Measurements from ENCODE around the gene MAGI2. TPM values are rescaled to one million over a fixed set of nuclear protein-coding genes. Genes with fewer than 3 reads are reported as not detected.

MAGI2 gene
- total and polyA plus RNA-seq, 4 donors: 0.37 to 4.1 (median 1.4) TPM

GRCh38 chr7:78601728-78602127 lies 851.7 kb downstream of the MAGI2 start:
- Histone ChIP-seq H3K27ac (ENCODE audit: low read depth in 1 of 2, low read length in 2 of 2) (no peak overlapping the region), H3K4me1 (ENCODE audit: control insufficient read depth in 4 of 4, insufficient read depth in 4 of 4, low read length in 3 of 4) (no peaks in the 10 kb centered on the region)
- no peak for TF ChIP-seq MAX (IDR thresholded peaks at IDR 0.05)
- TF ChIP-seq, protein P1, sequence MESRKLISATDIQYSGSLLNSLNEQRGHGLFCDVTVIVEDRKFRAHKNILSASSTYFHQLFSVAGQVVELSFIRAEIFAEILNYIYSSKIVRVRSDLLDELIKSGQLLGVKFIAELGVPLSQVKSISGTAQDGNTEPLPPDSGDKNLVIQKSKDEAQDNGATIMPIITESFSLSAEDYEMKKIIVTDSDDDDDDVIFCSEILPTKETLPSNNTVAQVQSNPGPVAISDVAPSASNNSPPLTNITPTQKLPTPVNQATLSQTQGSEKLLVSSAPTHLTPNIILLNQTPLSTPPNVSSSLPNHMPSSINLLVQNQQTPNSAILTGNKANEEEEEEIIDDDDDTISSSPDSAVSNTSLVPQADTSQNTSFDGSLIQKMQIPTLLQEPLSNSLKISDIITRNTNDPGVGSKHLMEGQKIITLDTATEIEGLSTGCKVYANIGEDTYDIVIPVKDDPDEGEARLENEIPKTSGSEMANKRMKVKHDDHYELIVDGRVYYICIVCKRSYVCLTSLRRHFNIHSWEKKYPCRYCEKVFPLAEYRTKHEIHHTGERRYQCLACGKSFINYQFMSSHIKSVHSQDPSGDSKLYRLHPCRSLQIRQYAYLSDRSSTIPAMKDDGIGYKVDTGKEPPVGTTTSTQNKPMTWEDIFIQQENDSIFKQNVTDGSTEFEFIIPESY (IDR thresholded peaks at IDR 0.05): no peak
- TF ChIP-seq SP1 (IDR thresholded peaks at IDR 0.05): no peak
- TF ChIP-seq FOXA1 (IDR thresholded peaks at IDR 0.05): no peak
- no peak for TF ChIP-seq REST (IDR thresholded peaks at IDR 0.05)

GRCh38 chr7:78594156-78594555 lies 859.3 kb downstream of the MAGI2 start:
- no peak overlapping the region for H3K4me3 ChIP-seq (ENCODE audit: low read depth in 1 of 3, low read length in 3 of 3)
- 83% methylated on average over 3 of the region's 3 CpGs for WGBS
- H3K27me3 ChIP-seq (ENCODE audit: control insufficient read depth in 4 of 4, insufficient read depth in 4 of 4, low read length in 3 of 4): no peaks in the 10 kb centered on the region
- H3K36me3 ChIP-seq (ENCODE audit: control insufficient read depth in 4 of 4, insufficient read depth in 3 of 4, low read depth in 1 of 4, low read length in 3 of 4): no peaks in the 10 kb centered on the region
- no peaks in the 10 kb centered on the region for H3K4me1 ChIP-seq (ENCODE audit: control insufficient read depth in 4 of 4, insufficient read depth in 4 of 4, low read length in 3 of 4)
- no peaks in the 10 kb centered on the region for H3K9me3 ChIP-seq (ENCODE audit: control insufficient read depth in 4 of 4, low read length in 3 of 4)
- no peak for DNase-seq (ENCODE audit: low spot score)
- H3K9ac ChIP-seq (ENCODE audit: low read depth in 1 of 2, low read length in 2 of 2): no peak overlapping the region
- no peak overlapping the region for H3K27ac ChIP-seq (ENCODE audit: low read depth in 1 of 2, low read length in 2 of 2)
- no peak for TF ChIP-seq RAD21 (IDR thresholded peaks at IDR 0.05)
- TF ChIP-seq SP1 (IDR thresholded peaks at IDR 0.05): no peak
- no peak for TF ChIP-seq FOXA2 (IDR thresholded peaks at IDR 0.05)
- no peak for TF ChIP-seq HNF4G (IDR thresholded peaks at IDR 0.05)
- TF ChIP-seq JUND (IDR thresholded peaks at IDR 0.05): no peak
- TF ChIP-seq YY1 (IDR thresholded peaks at IDR 0.05): no peak
- no peak for TF ChIP-seq REST (IDR thresholded peaks at IDR 0.05)
- TF ChIP-seq, protein P2, sequence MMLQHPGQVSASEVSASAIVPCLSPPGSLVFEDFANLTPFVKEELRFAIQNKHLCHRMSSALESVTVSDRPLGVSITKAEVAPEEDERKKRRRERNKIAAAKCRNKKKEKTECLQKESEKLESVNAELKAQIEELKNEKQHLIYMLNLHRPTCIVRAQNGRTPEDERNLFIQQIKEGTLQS (IDR thresholded peaks at IDR 0.05): no peak
- TF ChIP-seq HNF4A (conservative IDR thresholded peaks at IDR 0.05): no peak
- no peak for TF ChIP-seq FOXA1 (IDR thresholded peaks at IDR 0.05)
- TF ChIP-seq TAF1 (conservative IDR thresholded peaks at IDR 0.05): no peak
- TF ChIP-seq, protein P1 (IDR thresholded peaks at IDR 0.05): no peak
- TF ChIP-seq MAX (IDR thresholded peaks at IDR 0.05): no peak
- no peak for TF ChIP-seq GABPA (IDR thresholded peaks at IDR 0.05 in 1 of 2, conservative IDR thresholded peaks at IDR 0.05 in 1 of 2)

More at GRCh38 chr7:78601728-78602127, 851.7 kb downstream of the MAGI2 start:
- 64% methylated on average over 2 of the region's 2 CpGs for WGBS
- no peaks in the 10 kb centered on the region for H3K9me3 ChIP-seq (ENCODE audit: control insufficient read depth in 4 of 4, low read length in 3 of 4)
- H3K27me3 ChIP-seq (ENCODE audit: control insufficient read depth in 4 of 4, insufficient read depth in 4 of 4, low read length in 3 of 4): no peaks in the 10 kb centered on the region
- no peak for DNase-seq (ENCODE audit: low spot score)
- no peaks in the 10 kb centered on the region for H3K36me3 ChIP-seq (ENCODE audit: control insufficient read depth in 4 of 4, insufficient read depth in 3 of 4, low read depth in 1 of 4, low read length in 3 of 4)
- no peak overlapping the region for H3K4me3 ChIP-seq (ENCODE audit: low read depth in 1 of 3, low read length in 3 of 3)
- H3K9ac ChIP-seq (ENCODE audit: low read depth in 1 of 2, low read length in 2 of 2): no peak overlapping the region

All from liver (tissue), 9 donors.